Thyroid gland (tissue), 4 donors: Measurements from ENCODE around the gene GOLGA6L24. TPM values are rescaled to one million over a fixed set of nuclear protein-coding genes. Genes with fewer than 3 reads are reported as not detected.
"Not testable (repeated sequence)": the region's sequence is repeated elsewhere in the genome, so short reads cannot be mapped to it uniquely, and the experiment has no call there.

ENCODE experiments used
- DNase-seq, 2 donors: peaks; one replicate each; pipeline ENCODE4 v3.0.0-alpha.2; 2019
- H3K27ac ChIP-seq, 3 donors: fragments of 200-600 bp; sonication (generic); 1 replicate in 2 of 3; 2 replicates in 1 of 3; pipeline ENCODE4 v1.5.1; 2016 to 2019; ENCODE audit warnings: mild to moderate bottlenecking in 1 of 3, moderate library complexity in 1 of 3
- H3K27me3 ChIP-seq: fragments of 200-600 bp; sonication (generic); one replicate; pipeline ENCODE4 v1.5.1; 2019
- H3K36me3 ChIP-seq, 2 donors: fragments of 200-600 bp; sonication (generic); one replicate each; pipeline ENCODE4 v1.5.1; 2016 to 2019
- H3K4me1 ChIP-seq, 2 donors: fragments of 200-600 bp; sonication (generic); one replicate each; pipeline ENCODE4 v1.5.1; 2017 to 2019
- H3K4me3 ChIP-seq, 3 donors: fragments of 200-600 bp; sonication (generic); replicated peaks in 1 of 3; 1 replicate in 2 of 3; 2 replicates in 1 of 3; pipeline ENCODE4 v1.5.1; 2016; ENCODE audit warnings: mild to moderate bottlenecking in 1 of 3
- H3K9me3 ChIP-seq: fragments of 200-600 bp; sonication (generic); one replicate; pipeline ENCODE4 v1.5.1; 2017
- WGBS, 2 donors: methylation state at CpG; one replicate each; pipeline ENCODE4 v1.1.5; 2017; 5-methylcytosine and 5-hydroxymethylcytosine counted together
- intact Hi-C: fragments of 100-400 bp; cut with DNase I; formaldehyde crosslinking; loops from one replicate; pipeline ENCODE4 v1.15.1; 2023
- small RNA-seq: library from RNA; depleted of rRNA; stranded (forward); fragments of <200 nt; gene quantifications from one replicate; pipeline ENCODE3, GENCODE V24; 2016
- total RNA-seq, 4 donors: library from RNA; depleted of rRNA; stranded (reverse); fragments of >200 nt; gene quantifications; one replicate each; pipeline ENCODE4 v1.2.3, GENCODE V29; 2016

The GOLGA6L24 gene
- total RNA-seq, 4 donors from 2014 or later = not detected

DNA sequence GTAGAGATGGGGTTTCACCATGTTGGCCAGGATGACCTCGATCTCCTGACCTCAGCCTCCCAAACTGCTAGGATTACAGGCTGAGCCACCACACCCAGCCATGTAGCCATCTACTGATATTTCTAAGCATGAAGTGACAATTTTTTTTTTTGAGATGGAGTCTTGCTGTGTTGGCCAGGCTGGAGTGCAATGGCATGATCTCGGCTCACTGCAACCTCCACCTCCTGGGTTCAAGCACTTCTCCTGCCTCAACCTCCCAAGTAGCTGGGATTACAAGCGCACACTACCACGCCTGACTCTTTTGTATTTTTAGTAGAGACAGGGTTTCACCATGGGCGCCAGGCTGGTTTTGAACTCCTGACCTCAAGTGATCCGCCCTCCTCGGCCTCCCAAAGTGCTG is 40.9 kb downstream of the GOLGA6L24 start:
- H3K36me3 ChIP-seq, intact Hi-C loops, H3K4me1 ChIP-seq, H3K9me3 ChIP-seq, H3K27ac ChIP-seq, H3K27me3 ChIP-seq, DNase-seq, H3K4me3 ChIP-seq: not testable (repeated sequence)
- 96 to 98% methylated on average over 7 of the region's 7 CpGs for WGBS, 2 donors

DNA sequence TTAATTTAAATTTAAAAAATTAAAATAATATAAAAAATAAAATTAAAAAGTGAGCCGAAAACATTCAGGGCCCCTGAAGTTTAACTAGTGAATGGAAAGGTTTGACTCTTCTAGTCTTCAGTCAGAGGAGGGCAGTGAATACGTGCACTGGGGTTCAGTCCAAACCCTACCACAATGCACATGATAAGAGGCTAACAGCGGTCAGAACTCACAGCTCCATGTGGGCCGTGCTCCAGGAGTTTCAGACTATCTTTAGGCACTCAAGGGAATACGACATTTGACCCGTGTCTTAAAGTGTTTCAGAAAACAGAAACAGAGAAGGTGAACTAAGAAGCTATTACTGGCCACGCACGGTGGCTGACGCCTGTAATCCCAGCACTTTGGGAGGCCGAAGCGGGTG is 47.4 kb downstream of the GOLGA6L24 start:
- WGBS, 2 donors = 89 to 91% methylated on average over 10 to 11 of the region's 11 CpGs
- not testable (repeated sequence) for H3K9me3 ChIP-seq

DNA sequence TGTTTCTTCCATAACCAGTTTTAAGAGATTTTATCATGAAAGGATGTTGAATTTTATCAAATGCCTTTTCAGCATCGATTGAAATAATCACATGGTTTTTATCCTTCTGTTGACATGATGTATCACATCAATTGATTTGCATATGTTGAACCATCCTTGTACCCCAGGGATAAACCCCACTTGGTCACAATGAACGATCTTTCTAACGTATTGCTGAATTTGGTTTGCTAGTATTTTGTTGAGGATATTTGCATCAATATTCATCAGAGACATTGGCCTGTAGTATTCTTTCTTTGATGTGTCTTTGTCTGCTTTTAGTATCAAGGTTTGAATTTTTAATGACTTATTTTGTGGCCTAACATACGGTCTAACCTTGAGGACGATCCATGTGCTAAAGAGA is 49.2 kb downstream of the GOLGA6L24 start:
- intact Hi-C loops, H3K4me1 ChIP-seq: not testable (repeated sequence)

More for the DNA sequence above, 47.4 kb downstream of the GOLGA6L24 start:
- H3K4me1 ChIP-seq, H3K27me3 ChIP-seq, intact Hi-C loops, H3K27ac ChIP-seq, H3K4me3 ChIP-seq, H3K36me3 ChIP-seq, DNase-seq: not testable (repeated sequence)

More for the DNA sequence above, 49.2 kb downstream of the GOLGA6L24 start:
- H3K36me3 ChIP-seq, H3K4me3 ChIP-seq, H3K9me3 ChIP-seq, H3K27me3 ChIP-seq, H3K27ac ChIP-seq, DNase-seq: not testable (repeated sequence)
- 98 to 99% methylated on average over 5 of the region's 5 CpGs for WGBS, 2 donors

Small RNA genes within 50 kb of the gene (small RNA-seq; reads per million reads assigned to genes)
- gene AC091304.5 (not detected), gene RN7SL238P (not detected)

Other genes starting within 250 kb of the GOLGA6L24 start
- gene HERC2, start 35.9 kb downstream of the GOLGA6L24 start, total RNA-seq = 10 to 100 TPM; 59.3 to 88.1 (median 71.0) TPM
- gene GOLGA8F, start 20.6 kb upstream of the GOLGA6L24 start, total RNA-seq = not detected
- not detected for gene GOLGA8G, start 174.9 kb upstream of the GOLGA6L24 start, total RNA-seq
- gene GOLGA6L25, start 195.5 kb upstream of the GOLGA6L24 start, total RNA-seq = not detected